Hair follicle dermal papilla cell (primary cell): ENCODE data around the gene MED8. TPM values are rescaled to one million over a fixed set of nuclear protein-coding genes. Genes with fewer than 3 reads are reported as not detected.

Experiments
- total RNA-seq: library from RNA; depleted of rRNA; stranded (reverse); fragments of >200 nt; gene quantifications from 2 replicates; pipeline ENCODE4 v1.2.3, GENCODE V29; 2012

The MED8 gene, protein sequence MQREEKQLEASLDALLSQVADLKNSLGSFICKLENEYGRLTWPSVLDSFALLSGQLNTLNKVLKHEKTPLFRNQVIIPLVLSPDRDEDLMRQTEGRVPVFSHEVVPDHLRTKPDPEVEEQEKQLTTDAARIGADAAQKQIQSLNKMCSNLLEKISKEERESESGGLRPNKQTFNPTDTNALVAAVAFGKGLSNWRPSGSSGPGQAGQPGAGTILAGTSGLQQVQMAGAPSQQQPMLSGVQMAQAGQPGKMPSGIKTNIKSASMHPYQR
- 58.7 and 69.8 TPM in 2 replicates for total RNA-seq

DNA sequence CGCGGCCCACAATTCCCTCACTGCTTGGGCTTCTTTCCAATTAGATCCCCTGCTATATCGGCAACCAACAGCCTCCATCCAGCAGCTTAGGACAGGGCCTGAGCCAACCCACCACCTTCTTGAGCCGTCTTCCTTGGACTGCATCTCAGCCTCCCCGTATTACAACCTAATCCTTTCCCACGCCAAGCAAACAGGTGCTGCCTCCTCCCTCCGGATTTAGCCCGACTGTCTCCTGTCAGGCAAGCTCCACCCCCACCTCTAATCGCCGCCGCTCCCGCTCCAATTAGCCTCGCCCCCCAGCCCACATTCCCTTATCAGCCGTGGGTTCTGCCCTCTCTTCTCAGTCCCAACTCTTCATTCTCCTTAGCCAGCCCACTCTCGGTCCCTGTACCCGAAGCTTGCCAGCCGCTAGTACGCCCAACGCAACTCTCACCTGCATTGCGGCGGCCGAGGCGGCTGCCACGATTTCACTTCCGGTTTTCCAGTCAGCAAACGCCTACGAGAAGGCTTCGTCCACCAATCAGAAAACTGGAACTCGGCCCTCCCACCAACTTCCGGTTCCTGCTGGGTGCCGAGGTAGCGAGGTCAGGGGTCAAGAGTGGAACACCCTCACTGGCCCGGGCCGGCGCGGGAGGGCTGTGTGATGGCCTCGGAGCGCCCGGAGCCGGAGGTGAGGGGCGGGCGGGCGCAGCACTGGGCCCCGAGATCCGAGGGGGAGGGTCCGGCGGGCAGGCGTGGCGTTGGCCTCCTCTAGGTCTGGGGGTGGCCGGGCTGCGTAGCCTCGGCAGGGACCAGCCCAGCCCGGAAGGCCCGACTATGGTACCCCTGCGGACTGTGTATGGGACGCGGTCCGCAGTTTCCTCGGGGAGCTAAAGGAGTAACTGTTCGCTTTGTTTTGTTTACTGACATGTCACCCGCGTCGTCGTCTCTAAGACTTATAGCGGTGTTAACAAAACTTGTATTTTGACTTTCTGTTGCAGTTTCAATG, at the start of gene MED8, which contains the start of gene SZT2:
Gene MED8, minus strand, starts transcription at position 475 of the 988 bp plus-strand sequence. Its CDS starts 36 bp downstream, at position 439.
Gene SZT2, plus strand, starts transcription at position 574 of the 988 bp plus-strand sequence. Its CDS starts 70 bp downstream, at position 644.

GRCh38 chr1:43367904-43368645, 21.5 kb downstream of the MED8 start, which contains the start of gene ELOVL1:
ELOVL1 (minus strand) TSS chr1:43368011; CDS start chr1:43365609, 2,402 bp downstream.

DNA sequence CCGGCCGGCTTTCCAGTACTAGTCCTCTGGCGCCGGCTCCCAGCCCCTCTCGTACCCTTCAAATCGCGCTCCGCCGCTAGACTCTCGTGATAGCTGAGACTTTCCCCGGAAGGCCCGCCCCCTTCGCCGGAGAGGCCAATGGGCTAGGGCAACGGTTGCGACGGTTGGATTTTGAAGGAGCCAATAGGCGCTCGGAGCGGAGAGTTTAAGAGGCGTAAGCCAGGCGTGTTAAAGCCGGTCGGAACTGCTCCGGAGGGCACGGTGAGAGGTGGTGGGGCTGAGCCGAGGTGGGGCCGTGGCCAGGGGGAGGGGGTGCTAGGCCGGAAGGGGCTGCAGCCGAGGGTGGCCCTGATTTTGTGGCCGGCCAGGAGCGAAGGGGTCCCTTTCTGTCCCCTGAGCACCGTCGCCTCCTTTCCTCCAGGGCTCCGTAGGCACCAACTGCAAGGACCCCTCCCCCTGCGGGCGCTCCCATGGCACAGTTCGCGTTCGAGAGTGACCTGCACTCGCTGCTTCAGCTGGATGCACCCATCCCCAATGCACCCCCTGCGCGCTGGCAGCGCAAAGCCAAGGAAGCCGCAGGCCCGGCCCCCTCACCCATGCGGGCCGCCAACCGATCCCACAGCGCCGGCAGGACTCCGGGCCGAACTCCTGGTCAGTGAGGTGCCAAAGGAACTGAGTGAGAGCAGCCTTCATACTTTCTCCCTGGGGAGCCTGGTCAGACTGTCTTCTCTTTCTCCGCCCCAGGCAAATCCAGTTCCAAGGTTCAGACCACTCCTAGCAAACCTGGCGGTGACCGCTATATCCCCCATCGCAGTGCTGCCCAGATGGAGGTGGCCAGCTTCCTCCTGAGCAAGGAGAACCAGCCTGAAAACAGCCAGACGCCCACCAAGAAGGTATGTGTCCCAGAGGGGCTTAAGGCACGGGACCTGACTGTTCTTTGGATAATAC, 30.6 kb downstream of the MED8 start, which contains the start of gene CDC20:
Gene CDC20, plus strand, starts transcription at position 236 of the 948 bp plus-strand sequence. Its CDS starts 235 bp downstream, at position 471.

GRCh38 chr1:43337588-43337987, 52.0 kb downstream of the MED8 start, which contains the start of gene MPL:
MPL (plus strand) TSS chr1:43337818; CDS start chr1:43337849, 31 bp downstream.

Other genes starting within 250 kb of the MED8 start
- gene EBNA1BP2, start 217.5 kb downstream of the MED8 start, total RNA-seq = 33.5 and 35.7 TPM in 2 replicates
- 0.61 and 0.81 TPM in 2 replicates for gene CFAP57, start 217.5 kb downstream of the MED8 start, total RNA-seq
- gene TMEM125, start 119.8 kb downstream of the MED8 start, total RNA-seq = not detected in 2 replicates
- not detected in 2 replicates for gene C1orf210, start 104.2 kb downstream of the MED8 start, total RNA-seq
- not detected in 2 replicates for gene TIE1, start 88.8 kb downstream of the MED8 start, total RNA-seq
- gene MPL, start 52.0 kb downstream of the MED8 start, total RNA-seq = 0.65 TPM in 1 of 2 replicates, not detected in the other
- 7.2 and 7.6 TPM in 2 replicates for gene CDC20, start 30.8 kb downstream of the MED8 start, total RNA-seq
- gene ELOVL1, start 21.8 kb downstream of the MED8 start, total RNA-seq = 39.9 and 61.0 TPM in 2 replicates
- 43.7 and 53.1 TPM in 2 replicates for gene SZT2, start 99 bp upstream of the MED8 start, total RNA-seq
- gene HYI, start 64.1 kb upstream of the MED8 start, total RNA-seq = 22.2 and 34.0 TPM in 2 replicates
- gene PTPRF, start 141.1 kb upstream of the MED8 start, total RNA-seq = 39.7 and 45.4 TPM in 2 replicates